WTC11 (cell line): Measurements from ENCODE around the gene SYNGAP1.

Experiments
- CREB1 ChIP-seq: sonication (generic); formaldehyde crosslinking; IDR thresholded peaks from 2 replicates; pipeline ENCODE4 v1.8.0; 2023; ENCODE audit warnings: mild to moderate bottlenecking, missing genetic modification reagents
- FOXP1 ChIP-seq: sonication (generic); formaldehyde crosslinking; IDR thresholded peaks from 2 replicates; pipeline ENCODE4 v1.8.0; 2022; ENCODE audit warnings: missing genetic modification reagents, mild to moderate bottlenecking, moderate library complexity, borderline replicate concordance
- IRF2 ChIP-seq: sonication (generic); formaldehyde crosslinking; IDR thresholded peaks from 2 replicates; pipeline ENCODE4 v1.8.0; 2022; ENCODE audit warnings: low read depth, missing genetic modification reagents, borderline replicate concordance
- NFATC4 ChIP-seq: fragments of 250-450 bp; sonication (Bioruptor Pico); IDR thresholded peaks from 2 replicates; pipeline ENCODE4 v1.9.0; 2021; ENCODE audit warnings: mild to moderate bottlenecking
- NFE2L1 ChIP-seq: sonication (generic); formaldehyde crosslinking; IDR thresholded peaks from 2 replicates; pipeline ENCODE4 v1.8.1; 2023; ENCODE audit warnings: missing genetic modification reagents
- NR2C2 ChIP-seq: sonication (generic); formaldehyde crosslinking; IDR thresholded peaks from 2 replicates; pipeline ENCODE4 v1.8.0; 2022; ENCODE audit warnings: mild to moderate bottlenecking, missing genetic modification reagents
- RELA ChIP-seq: sonication (generic); formaldehyde crosslinking; IDR thresholded peaks from 2 replicates; pipeline ENCODE4 v1.8.1; 2022; ENCODE audit warnings: missing genetic modification reagents, mild to moderate bottlenecking, borderline replicate concordance
- SP1 ChIP-seq: sonication (generic); formaldehyde crosslinking; conservative IDR thresholded peaks from 2 replicates; pipeline ENCODE4 v1.8.1; 2022; ENCODE audit warnings: missing genetic modification reagents
- TCF7 ChIP-seq: sonication (generic); formaldehyde crosslinking; IDR thresholded peaks from 2 replicates; pipeline ENCODE4 v1.8.0; 2022; ENCODE audit warnings: mild to moderate bottlenecking, low read depth, missing genetic modification reagents, moderate library complexity
- ZNF263 ChIP-seq: sonication (generic); formaldehyde crosslinking; IDR thresholded peaks from 2 replicates; pipeline ENCODE4 v1.8.1; 2022; ENCODE audit warnings: low read depth, mild to moderate bottlenecking, moderate library complexity, missing genetic modification reagents
- TF ChIP-seq, protein P1 (sequence below): fragments of 200-600 bp; IDR thresholded peaks from 2 replicates; pipeline ENCODE4 v1.8.0; 2022; ENCODE audit warnings: antibody characterized with exemption
- TF ChIP-seq, protein P2 (sequence below): sonication (generic); formaldehyde crosslinking; IDR thresholded peaks from 2 replicates; pipeline ENCODE4 v1.8.1; 2023; ENCODE audit warnings: mild to moderate bottlenecking, missing genetic modification reagents, moderate library complexity
- TF ChIP-seq, protein P3 (sequence below): fragments of 250-450 bp; sonication (Bioruptor Pico); IDR thresholded peaks from 2 replicates; pipeline ENCODE4 v1.8.0; 2021; ENCODE audit warnings: mild to moderate bottlenecking
- TF ChIP-seq, protein P4 (sequence below): sonication (generic); formaldehyde crosslinking; conservative IDR thresholded peaks from 2 replicates; pipeline ENCODE4 v1.8.1; 2023; ENCODE audit warnings: mild to moderate bottlenecking, low read depth, missing genetic modification reagents, moderate library complexity

DNA sequence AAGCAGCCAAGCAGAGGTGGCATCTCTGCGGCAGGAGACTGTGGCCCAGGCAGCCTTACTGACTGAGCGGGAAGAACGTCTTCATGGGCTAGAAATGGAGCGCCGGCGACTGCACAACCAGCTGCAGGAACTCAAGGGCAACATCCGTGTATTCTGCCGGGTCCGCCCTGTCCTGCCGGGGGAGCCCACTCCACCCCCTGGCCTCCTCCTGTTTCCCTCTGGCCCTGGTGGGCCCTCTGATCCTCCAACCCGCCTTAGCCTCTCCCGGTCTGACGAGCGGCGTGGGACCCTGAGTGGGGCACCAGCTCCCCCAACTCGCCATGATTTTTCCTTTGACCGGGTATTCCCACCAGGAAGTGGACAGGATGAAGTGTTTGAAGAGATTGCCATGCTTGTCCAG is 15.0 kb upstream of the SYNGAP1 start:
- TF ChIP-seq, protein P1, sequence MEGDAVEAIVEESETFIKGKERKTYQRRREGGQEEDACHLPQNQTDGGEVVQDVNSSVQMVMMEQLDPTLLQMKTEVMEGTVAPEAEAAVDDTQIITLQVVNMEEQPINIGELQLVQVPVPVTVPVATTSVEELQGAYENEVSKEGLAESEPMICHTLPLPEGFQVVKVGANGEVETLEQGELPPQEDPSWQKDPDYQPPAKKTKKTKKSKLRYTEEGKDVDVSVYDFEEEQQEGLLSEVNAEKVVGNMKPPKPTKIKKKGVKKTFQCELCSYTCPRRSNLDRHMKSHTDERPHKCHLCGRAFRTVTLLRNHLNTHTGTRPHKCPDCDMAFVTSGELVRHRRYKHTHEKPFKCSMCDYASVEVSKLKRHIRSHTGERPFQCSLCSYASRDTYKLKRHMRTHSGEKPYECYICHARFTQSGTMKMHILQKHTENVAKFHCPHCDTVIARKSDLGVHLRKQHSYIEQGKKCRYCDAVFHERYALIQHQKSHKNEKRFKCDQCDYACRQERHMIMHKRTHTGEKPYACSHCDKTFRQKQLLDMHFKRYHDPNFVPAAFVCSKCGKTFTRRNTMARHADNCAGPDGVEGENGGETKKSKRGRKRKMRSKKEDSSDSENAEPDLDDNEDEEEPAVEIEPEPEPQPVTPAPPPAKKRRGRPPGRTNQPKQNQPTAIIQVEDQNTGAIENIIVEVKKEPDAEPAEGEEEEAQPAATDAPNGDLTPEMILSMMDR: no peak
- TF ChIP-seq ZNF263 (CRISPR knock-in tag): no peak
- TF ChIP-seq RELA (CRISPR knock-in tag): no peak
- no peak for TF ChIP-seq NR2C2 (CRISPR knock-in tag)
- no peak for TF ChIP-seq IRF2
- TF ChIP-seq, protein P2, sequence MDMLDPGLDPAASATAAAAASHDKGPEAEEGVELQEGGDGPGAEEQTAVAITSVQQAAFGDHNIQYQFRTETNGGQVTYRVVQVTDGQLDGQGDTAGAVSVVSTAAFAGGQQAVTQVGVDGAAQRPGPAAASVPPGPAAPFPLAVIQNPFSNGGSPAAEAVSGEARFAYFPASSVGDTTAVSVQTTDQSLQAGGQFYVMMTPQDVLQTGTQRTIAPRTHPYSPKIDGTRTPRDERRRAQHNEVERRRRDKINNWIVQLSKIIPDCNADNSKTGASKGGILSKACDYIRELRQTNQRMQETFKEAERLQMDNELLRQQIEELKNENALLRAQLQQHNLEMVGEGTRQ (CRISPR knock-in tag): no peak
- no peak for TF ChIP-seq NFE2L1 (CRISPR knock-in tag)
- TF ChIP-seq, protein P3, sequence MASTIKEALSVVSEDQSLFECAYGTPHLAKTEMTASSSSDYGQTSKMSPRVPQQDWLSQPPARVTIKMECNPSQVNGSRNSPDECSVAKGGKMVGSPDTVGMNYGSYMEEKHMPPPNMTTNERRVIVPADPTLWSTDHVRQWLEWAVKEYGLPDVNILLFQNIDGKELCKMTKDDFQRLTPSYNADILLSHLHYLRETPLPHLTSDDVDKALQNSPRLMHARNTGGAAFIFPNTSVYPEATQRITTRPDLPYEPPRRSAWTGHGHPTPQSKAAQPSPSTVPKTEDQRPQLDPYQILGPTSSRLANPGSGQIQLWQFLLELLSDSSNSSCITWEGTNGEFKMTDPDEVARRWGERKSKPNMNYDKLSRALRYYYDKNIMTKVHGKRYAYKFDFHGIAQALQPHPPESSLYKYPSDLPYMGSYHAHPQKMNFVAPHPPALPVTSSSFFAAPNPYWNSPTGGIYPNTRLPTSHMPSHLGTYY (CRISPR knock-in tag): no peak
- no peak for TF ChIP-seq NFATC4
- TF ChIP-seq CREB1 (CRISPR knock-in tag): no peak
- TF ChIP-seq SP1 (CRISPR knock-in tag): no peak
- TF ChIP-seq FOXP1 (CRISPR knock-in tag): no peak
- no peak for TF ChIP-seq TCF7 (CRISPR knock-in tag)
- TF ChIP-seq, protein P4, sequence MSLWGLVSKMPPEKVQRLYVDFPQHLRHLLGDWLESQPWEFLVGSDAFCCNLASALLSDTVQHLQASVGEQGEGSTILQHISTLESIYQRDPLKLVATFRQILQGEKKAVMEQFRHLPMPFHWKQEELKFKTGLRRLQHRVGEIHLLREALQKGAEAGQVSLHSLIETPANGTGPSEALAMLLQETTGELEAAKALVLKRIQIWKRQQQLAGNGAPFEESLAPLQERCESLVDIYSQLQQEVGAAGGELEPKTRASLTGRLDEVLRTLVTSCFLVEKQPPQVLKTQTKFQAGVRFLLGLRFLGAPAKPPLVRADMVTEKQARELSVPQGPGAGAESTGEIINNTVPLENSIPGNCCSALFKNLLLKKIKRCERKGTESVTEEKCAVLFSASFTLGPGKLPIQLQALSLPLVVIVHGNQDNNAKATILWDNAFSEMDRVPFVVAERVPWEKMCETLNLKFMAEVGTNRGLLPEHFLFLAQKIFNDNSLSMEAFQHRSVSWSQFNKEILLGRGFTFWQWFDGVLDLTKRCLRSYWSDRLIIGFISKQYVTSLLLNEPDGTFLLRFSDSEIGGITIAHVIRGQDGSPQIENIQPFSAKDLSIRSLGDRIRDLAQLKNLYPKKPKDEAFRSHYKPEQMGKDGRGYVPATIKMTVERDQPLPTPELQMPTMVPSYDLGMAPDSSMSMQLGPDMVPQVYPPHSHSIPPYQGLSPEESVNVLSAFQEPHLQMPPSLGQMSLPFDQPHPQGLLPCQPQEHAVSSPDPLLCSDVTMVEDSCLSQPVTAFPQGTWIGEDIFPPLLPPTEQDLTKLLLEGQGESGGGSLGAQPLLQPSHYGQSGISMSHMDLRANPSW (CRISPR knock-in tag): no peak
